ENCODE data around the gene THAP11. TPM values are rescaled to one million over a fixed set of nuclear protein-coding genes. Genes with fewer than 3 reads are reported as not detected.

Gene THAP11
- total RNA-seq, 4 donors from 2014 or later, result 61.3 to 102 (median 75.9) TPM

DNA sequence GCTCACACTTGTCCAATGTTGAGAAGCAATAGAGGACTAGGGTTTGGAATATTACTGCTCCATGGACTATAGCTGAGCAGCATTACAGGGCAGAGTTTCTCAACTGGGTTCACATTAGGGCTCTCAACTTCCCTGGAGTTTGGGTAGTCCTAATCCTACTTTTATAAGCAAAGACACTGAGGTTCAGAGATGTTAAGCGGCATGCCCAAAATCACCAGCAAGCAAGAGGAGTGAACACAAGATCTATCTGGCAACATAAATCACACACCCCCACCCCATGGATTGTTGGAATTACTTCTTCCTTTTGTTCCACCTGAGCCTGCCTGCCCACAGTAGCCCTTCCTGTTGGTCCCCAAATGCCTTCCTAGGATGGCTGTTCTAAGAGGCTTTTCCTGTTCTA lies 30.2 kb upstream of the THAP11 start:
- TF ChIP-seq POLR2A (IDR thresholded peaks at IDR 0.05), result no peak
- TF ChIP-seq CTCF (IDR thresholded peaks at IDR 0.05), result no peak
- H3K4me3 ChIP-seq (ENCODE audit: low read depth, poor library complexity, severe bottlenecking), result no peak overlapping the region
- no peak for DNase-seq (ENCODE audit: low spot score in 2 of 2)
- 91 to 100% methylated on average over 1 of the region's 1 CpG for WGBS, 2 donors
- intact Hi-C loops (cut with DNase I; ENCODE audit: low total_unique reads), result loop anchor here (5.0 kb wide), 1 partner anchor 140 kb away; no protein-coding TSS in a partner anchor

GRCh38 chr16:67814567-67814966 lies 27.6 kb upstream of the THAP11 start:
- intact Hi-C loops (cut with DNase I; ENCODE audit: low total_unique reads), result loop anchor here (5.0 kb wide), 1 partner anchor 142 kb away; no protein-coding TSS in a partner anchor
- H3K4me3 ChIP-seq (ENCODE audit: low read depth, poor library complexity, severe bottlenecking), result no peak overlapping the region
- DNase-seq (ENCODE audit: low spot score in 2 of 2), result no peak
- TF ChIP-seq CTCF (IDR thresholded peaks at IDR 0.05) (no peak), POLR2A (IDR thresholded peaks at IDR 0.05) (no peak)
- 81 to 86% methylated on average over 8 of the region's 8 CpGs for WGBS, 2 donors

- 94 to 96% methylated on average over 11 of the region's 11 CpGs for WGBS, 2 donors
- no peak for TF ChIP-seq POLR2A (IDR thresholded peaks at IDR 0.05)
- TF ChIP-seq CTCF (IDR thresholded peaks at IDR 0.05), result no peak
- intact Hi-C loops (cut with DNase I; ENCODE audit: low total_unique reads), result loop anchor here (10.0 kb wide), 2 partner anchors 104 to 224 kb away; no protein-coding TSS in a partner anchor
- DNase-seq (ENCODE audit: low spot score in 2 of 2), result no peak
- H3K4me3 ChIP-seq (ENCODE audit: low read depth, poor library complexity, severe bottlenecking), result no peak overlapping the region
Observed at GRCh38 chr16:67820608-67821259, 21.4 kb upstream of the THAP11 start.

DNA sequence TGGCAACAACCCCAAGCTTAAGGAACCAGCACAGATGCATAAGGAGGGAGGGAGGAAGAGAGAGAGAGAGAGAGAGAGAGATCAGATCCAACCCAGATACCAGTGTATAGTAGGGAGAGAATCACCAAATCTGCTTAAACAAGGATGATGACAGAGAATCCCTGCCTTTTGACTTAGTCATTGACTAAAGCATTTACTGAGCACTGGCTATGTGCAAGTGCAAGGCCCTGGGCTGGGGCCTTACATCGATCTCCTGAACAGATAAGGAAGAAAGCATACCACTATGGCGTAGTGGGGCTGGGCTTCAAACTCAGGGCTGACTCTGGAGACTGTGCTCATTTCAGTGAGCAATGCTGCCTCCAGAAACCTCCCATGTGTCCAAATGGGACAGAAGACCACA lies 19.6 kb upstream of the THAP11 start:
- DNase-seq (ENCODE audit: low spot score in 2 of 2), result no peak
- TF ChIP-seq CTCF (IDR thresholded peaks at IDR 0.05) (no peak), POLR2A (IDR thresholded peaks at IDR 0.05) (no peak)
- 94 to 97% methylated on average over 2 of the region's 2 CpGs for WGBS, 2 donors
- intact Hi-C loops (cut with DNase I; ENCODE audit: low total_unique reads), result loop anchor here (10.0 kb wide), 2 partner anchors 102 to 222 kb away; no protein-coding TSS in a partner anchor
- H3K4me3 ChIP-seq (ENCODE audit: low read depth, poor library complexity, severe bottlenecking), result no peak overlapping the region

DNA sequence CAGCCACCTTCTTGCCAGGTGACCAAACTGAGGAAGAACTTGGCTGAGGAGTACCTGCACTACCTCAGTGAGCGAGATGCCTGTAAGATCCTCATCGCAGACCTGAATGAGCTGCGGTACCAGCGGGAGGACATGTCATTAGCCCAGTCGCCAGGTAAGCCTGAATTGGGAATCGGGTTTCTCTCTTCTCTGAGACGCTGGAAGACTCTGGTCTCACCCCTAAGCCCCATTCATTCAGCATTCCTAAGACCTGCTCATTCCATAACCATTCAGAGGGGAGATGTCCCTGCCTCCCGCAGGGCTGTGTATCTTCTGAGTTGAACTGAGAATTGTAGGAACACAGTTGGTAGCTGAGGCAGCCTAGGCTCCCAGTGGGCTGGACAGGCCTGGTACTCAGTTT lies 17.0 kb upstream of the THAP11 start:
- DNase-seq (ENCODE audit: low spot score in 2 of 2), result no peak
- no peak overlapping the region for H3K4me3 ChIP-seq (ENCODE audit: low read depth, poor library complexity, severe bottlenecking)
- WGBS, 2 donors, result 80 to 92% methylated on average over 8 of the region's 8 CpGs
- intact Hi-C loops (cut with DNase I; ENCODE audit: low total_unique reads), result loop anchor here (10.0 kb wide), 2 partner anchors 100 to 220 kb away; no protein-coding TSS in a partner anchor
- no peak for TF ChIP-seq CTCF (IDR thresholded peaks at IDR 0.05)
- no peak for TF ChIP-seq POLR2A (IDR thresholded peaks at IDR 0.05)
